Head of caudate nucleus (tissue), 42 donors: ENCODE results near the gene CDC42EP3.

Source experiments
- DNase-seq, 42 donors: peaks; one replicate each; pipeline versions ENCODE4 v3.0.0 to v3.0.0-alpha.2; 2020 to 2021; ENCODE audit warnings: mixed read lengths in 7 of 42
- intact Hi-C: fragments of 100-400 bp; cut with DNase I; formaldehyde crosslinking; loops from one replicate; pipeline ENCODE4 v1.15.0; 2022

Gene CDC42EP3, protein sequence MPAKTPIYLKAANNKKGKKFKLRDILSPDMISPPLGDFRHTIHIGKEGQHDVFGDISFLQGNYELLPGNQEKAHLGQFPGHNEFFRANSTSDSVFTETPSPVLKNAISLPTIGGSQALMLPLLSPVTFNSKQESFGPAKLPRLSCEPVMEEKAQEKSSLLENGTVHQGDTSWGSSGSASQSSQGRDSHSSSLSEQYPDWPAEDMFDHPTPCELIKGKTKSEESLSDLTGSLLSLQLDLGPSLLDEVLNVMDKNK

GRCh38 chr2:37671009-37671815 is at the start of gene CDC42EP3:
Gene CDC42EP3, minus strand, starts transcription at chr2:37671642. Its CDS starts 25,055 bp downstream, at chr2:37646587.
- peak in 39 of 42 donors; percentile 21 to 78 (median 48) for DNase-seq
- intact Hi-C loops: no loop called here

GRCh38 chr2:37721201-37721560 is 49.7 kb upstream of the CDC42EP3 start:
- no peak for DNase-seq
- intact Hi-C loops: no loop called here

- intact Hi-C loops: no loop called here
- no peak for DNase-seq
Measured at GRCh38 chr2:37720533-37721200, 49.2 kb upstream of the CDC42EP3 start.

GRCh38 chr2:37718515-37719161 is 47.2 kb upstream of the CDC42EP3 start:
- intact Hi-C loops: no loop called here
- no peak for DNase-seq

DNA sequence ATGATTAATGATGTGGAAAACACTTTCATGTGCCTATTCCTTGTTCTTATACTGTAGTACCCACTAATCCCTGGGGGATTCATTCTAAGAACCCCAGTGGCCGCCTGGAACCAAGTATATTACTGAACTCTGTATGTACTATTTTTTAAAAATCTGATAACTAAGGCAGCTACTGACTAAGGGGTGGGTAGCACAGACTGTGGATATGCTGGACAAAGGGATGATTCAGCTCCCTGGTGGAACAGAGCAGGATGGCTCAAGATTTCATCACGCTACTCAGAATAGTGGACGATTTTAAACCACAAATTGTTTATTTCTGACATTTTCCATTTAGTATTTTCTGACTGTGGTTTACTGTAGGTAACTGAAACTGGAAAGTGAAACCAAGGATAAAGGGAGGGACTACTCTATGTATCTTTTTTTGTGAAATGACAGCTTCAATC is 41.8 kb upstream of the CDC42EP3 start:
- DNase-seq: no peak

GRCh38 chr2:37711831-37712230 is 40.4 kb upstream of the CDC42EP3 start:
- intact Hi-C loops: no loop called here

More for the DNA sequence above, 41.8 kb upstream of the CDC42EP3 start:
- intact Hi-C loops: no loop called here

GRCh38 chr2:37711308-37711731 is 39.9 kb upstream of the CDC42EP3 start:
- intact Hi-C loops: no loop called here
- no peak for DNase-seq

More at GRCh38 chr2:37711831-37712230, 40.4 kb upstream of the CDC42EP3 start:
- DNase-seq: no peak

GRCh38 chr2:37709111-37709510 is 37.7 kb upstream of the CDC42EP3 start:
- intact Hi-C loops: no loop called here
- DNase-seq: no peak

DNA sequence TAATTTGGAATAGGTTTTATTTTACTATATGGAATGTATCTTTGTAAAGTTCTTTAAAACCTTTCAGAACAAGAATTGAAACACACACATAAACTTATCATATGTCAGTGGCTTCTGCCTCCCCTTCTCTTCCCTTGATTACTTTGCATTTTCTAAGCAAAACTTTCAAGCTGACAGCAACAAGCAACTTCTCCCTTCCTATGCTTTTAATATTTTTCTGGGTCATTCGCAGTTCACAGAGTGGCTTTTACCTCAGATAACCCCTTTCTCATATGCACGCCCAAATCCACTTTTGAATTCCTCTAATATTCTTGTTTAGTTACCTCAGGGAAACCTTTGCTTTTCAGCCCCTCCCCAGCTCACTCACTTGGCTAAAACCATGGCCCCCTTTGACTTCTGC is 36.7 kb upstream of the CDC42EP3 start:
- DNase-seq: no peak
- intact Hi-C loops: no loop called here

- DNase-seq: no peak
- intact Hi-C loops: no loop called here
Measured at GRCh38 chr2:37707393-37707792, 36.0 kb upstream of the CDC42EP3 start.

DNA sequence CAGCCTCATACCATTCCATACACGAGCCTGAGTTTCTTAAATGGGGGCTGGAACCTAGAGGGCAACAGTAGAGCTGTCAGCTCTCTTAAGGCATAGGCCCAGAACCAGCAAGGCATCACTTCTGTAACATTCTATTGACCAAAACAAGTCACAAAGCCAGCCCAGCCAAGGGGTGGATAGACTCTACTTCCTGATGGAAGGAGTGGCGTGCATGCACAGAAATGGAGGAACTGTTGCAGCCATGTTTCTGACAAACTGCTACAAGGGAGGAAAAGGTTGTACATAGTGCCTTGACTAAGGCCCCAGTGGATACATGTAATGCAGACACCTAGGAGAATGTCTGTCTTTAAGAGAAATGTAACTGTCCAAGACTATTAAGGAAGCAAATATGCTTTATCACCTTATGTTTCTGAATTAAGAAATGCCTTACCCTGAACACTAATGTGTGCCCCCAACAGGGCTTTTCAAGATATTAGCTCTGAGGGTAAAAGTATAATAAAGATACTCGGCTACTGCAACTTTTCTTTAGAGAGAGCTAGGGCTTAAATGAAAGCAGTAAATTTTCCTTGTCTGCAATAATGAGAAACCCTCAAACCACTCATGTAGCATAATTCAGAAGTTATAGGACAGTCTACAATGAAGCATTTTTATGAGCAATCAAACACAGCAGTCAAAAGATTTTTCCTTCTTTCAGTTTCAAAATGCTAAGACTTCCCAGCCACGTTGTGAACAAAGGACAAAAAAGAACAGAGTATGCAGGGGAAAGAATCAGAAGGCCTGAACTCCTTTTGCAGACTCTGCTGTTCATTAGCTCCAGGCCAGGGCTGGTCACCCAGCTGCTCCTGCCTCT is 35.1 kb upstream of the CDC42EP3 start:
- intact Hi-C loops: no loop called here
- no peak for DNase-seq

- DNase-seq: no peak
- intact Hi-C loops: no loop called here
Measured at GRCh38 chr2:37705191-37705590, 33.7 kb upstream of the CDC42EP3 start.

GRCh38 chr2:37698931-37699481 is 27.6 kb upstream of the CDC42EP3 start:
- intact Hi-C loops: no loop called here
- DNase-seq: no peak

DNA sequence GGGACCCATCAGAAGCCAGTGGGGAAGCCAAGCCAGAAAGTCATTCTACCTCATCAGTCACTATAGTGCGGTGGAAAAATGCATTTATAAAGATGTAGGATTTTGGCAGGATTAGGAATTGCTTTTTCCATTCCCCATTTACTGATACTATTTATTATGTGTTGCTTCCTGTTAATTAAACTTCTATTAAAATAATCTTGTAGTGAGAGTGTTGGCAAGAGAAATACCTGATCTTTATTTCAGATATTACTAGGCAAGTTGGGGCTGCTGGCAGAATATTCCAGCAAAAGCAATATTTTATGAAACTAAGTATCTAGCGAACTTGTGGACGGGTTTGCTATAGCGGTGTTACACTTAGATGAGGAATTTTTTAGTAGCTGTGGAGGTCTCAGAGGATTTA is 23.9 kb upstream of the CDC42EP3 start:
- no peak for DNase-seq
- intact Hi-C loops: no loop called here

GRCh38 chr2:37692711-37693110 is 21.3 kb upstream of the CDC42EP3 start:
- intact Hi-C loops: no loop called here
- no peak for DNase-seq

DNA sequence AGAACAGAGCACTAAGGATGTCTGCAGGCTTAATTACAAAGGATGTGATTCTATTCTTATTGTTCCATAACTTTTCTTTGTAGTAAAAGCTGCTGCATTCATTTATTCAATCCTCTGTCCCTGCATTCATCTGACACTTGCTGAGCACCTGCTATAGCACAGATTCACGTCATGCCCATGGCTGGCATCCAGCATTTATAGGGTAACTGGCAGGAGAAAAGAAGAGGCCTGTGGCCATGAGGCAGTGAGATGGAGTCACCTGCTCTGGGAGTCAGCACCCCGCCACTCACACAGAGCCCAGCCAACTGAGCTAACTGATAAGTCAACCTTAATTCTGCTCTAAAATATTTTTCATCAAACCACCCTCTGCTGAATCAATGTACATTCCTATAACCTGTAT is 18.3 kb upstream of the CDC42EP3 start:
- DNase-seq: no peak
- intact Hi-C loops: no loop called here

- no peak for DNase-seq
- intact Hi-C loops: no loop called here
Measured at GRCh38 chr2:37688771-37689468, 17.5 kb upstream of the CDC42EP3 start.
